Stimulated activated CD8-positive, alpha-beta memory T cell treated with anti-CD3 and anti-CD28 coated beads, Interleukin-7, amount 100 ng/mL, for 4 hours (primary cell): ENCODE results near the gene VWF.

ENCODE experiments used
- DNase-seq, 2 donors: peaks; one replicate each; pipeline ENCODE4 v3.0.0-alpha.2; 2020; ENCODE audit warnings: low read depth in 2 of 2

The VWF gene

GRCh38 chr12:5952031-5952430 is 172.4 kb downstream of the VWF start:
- DNase-seq, result no peak

- DNase-seq, result no peak
Observed at GRCh38 chr12:5948696-5949095, 175.8 kb downstream of the VWF start.

DNA sequence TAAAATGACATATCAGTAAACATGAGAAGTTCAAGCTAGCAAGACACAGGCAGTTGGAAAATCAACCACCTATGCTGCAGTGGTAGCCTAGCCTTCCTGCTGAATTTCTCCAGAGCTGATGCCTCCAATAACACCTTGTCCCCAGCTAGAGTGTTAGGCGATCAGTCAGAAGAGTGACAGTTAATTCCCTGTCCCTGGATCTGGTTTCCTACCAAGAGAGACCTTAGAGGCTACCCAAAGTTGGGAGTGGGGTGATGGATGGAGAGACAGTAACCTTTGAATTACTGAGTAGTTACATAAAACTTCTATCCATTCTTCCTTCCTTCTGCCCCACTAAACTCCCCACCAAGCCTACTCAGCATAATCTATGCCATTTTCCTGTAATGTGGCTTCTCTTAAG is 177.5 kb downstream of the VWF start:
- no peak for DNase-seq

GRCh38 chr12:5946388-5946787 is 178.1 kb downstream of the VWF start:
- DNase-seq, result no peak

DNA sequence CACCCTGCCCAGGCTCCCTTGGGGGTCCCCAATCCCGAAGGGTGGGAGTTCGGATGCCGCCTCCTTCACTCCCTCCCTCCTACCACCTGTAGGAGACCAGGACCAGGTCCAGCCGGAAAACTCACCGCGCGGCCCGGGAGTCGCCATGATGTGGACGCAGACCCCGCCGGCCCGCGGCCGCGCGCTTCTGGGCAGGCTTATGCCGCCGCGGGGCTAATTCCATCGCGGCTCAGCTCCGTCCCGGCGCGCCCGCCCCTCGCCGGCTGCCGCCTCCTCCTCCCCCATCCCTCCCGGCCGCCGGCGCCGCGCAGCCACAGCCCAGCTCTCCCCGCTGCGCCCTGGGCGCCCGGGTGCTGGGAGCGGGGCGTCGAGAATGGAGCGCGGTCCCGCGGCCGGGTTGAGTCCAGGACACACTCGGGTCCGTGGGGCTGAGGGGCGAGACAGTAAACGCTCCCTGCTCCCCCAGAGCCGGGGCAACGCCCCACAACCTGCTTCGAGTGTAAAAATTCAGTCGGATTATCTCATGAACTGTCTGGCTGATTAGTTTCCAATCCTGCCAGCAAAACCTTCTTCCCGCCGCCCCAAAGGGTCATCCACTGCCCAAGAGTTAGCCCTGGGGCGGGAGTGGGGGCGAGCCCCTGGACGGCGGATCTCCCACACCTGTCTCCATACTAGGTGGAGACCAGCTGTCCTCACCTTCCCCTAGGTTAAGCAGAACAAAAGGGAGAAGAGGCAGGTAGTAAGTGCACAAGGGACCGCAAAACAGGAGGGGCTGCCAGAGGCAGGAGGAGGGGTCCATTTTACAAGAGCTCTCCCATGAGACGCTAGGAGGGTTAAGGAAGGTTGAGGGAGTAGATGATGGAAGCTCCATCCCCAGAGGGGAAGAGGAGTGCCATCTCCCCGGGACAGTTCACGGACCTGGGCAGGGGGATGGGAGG is 179.1 kb downstream of the VWF start, which contains the start of gene ANO2:
Gene ANO2 (minus strand): TSS at position 189 of the 938 bp plus-strand sequence. CDS start 42 bp downstream, at position 147.
- no peak for DNase-seq

- no peak for DNase-seq
Observed at GRCh38 chr12:5944688-5945070, 179.8 kb downstream of the VWF start.

GRCh38 chr12:5944053-5944452 is 180.4 kb downstream of the VWF start:
- no peak for DNase-seq

DNA sequence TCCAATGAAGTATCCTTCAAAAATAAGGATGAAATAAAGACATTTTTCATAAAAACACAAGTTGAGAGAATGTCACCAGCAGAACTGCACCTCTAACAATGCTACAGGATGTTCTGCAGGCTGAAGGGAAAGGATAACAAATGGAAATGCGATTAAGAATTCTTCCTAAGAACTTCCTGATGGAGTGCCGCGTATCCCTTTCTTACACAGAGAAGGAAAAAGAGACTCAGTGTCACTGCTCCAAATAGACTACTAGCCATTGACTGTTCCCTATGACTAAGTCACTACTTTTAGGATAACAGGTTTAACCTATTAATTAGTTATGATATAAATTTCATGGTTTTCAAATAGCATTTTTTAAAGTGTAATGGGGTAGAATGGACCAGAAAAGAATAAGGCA is 182.6 kb downstream of the VWF start:
- DNase-seq, result no peak

GRCh38 chr12:5927732-5928516 is 196.5 kb downstream of the VWF start:
- no peak for DNase-seq

GRCh38 chr12:5925646-5926045 is 198.8 kb downstream of the VWF start:
- no peak for DNase-seq

GRCh38 chr12:5924342-5924741 is 200.1 kb downstream of the VWF start:
- DNase-seq, result no peak

- no peak for DNase-seq
Observed at GRCh38 chr12:5923751-5924150, 200.7 kb downstream of the VWF start.

DNA sequence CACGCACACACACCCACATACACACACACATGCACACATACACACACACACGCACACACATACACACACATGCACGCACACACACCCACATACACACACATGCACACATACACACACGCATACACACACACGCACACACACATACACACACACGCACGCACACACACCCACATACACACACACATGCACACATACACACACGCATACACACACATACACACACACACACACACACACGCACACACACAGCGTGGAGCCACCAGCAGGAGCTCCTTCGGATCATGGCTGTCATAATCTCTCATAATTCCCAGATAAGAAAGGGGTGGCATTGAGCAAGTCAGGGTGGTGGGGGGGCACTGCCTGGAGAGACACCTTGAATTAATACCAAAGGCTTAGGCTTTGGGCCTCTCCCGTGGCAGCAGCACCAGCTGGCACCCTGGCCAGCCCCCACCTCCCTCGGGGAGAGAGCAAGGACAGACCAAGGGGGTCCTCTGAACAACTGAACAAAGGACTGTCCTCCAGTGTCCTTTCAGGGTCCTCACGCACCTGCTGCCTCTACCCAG is 201.3 kb downstream of the VWF start:
- DNase-seq, result no peak

- DNase-seq, result no peak
Observed at GRCh38 chr12:5921966-5922899, 202.2 kb downstream of the VWF start.

GRCh38 chr12:5921027-5921909 is 203.2 kb downstream of the VWF start:
- no peak for DNase-seq

DNA sequence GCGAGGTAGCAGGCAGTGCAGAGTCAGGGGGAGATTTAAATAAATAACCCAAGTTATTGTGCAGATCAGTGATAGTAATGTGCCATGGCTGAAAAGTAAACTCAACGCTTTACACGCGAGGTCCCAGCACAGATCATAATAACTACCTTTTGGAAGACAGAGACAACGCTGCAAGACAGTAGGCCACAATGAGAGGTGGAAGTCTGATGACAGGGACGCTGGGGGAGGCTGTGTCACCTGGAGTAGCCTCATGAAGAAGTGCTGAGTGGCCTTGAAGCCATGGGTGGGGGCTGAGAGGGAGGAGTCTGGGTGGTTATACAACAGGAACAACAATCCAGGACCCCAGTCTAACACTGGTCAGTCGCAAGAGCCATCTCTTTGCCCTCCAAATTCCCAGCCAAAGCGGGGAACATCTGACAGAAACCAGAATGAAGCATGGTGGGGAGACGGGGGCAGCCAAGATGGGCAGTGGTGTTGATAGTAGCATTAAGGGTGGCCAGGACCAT is 207.6 kb downstream of the VWF start:
- DNase-seq, result no peak

DNA sequence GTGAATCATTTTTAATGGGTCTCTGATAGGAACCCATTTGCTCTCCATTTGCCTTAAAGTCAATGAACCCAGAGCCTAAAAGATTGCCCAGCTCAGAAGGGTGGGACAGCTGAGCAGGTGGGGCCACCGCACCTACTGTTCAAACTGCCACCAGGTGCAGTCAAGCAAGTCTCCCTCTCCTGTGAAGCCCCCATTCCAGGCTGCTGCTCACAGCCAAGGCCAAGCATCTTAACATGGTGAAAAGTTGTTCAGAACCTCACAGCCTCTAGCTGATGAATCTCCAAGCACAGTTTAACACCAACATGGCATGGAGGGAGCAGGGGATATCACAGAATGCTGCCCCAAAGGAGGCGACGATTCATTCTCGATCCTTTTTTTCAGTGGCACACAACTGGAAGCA is 209.0 kb downstream of the VWF start:
- no peak for DNase-seq

DNA sequence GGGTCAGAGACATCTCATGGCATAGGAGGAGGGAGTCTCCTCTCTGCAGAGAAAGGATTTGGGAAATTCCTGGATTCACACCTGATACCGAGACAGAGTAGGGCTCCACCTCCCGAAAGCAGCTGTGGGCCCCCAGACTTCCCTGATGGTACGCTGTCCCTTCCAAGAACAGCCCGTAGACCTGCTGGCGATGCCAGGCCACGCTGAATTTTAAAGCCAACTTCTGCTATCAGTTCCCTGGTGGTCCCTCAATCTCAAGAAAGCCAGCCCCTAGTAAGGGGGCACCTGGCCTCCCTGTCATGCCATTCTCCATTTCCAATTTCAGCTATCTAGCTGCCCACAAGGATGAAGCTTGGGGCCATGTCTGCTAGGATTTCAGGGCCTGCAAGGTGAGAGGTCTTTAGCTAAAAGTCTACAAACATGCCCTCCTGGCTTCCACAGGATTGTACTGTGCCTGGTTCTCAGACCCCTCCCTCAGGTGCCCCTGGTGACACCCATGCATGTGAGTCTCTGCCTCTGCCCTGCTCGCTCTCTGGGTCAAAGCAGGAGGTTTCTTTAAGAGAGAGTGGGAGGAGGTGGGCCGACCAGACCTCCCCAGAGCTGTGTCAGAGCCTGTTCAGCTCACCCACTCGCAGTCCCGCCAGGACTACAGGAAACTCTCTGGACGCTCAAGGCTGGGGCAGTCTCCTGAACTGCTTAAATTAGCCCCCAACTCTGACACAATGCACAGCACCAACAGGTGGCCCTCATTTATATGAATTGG is 209.9 kb downstream of the VWF start:
- no peak for DNase-seq

DNA sequence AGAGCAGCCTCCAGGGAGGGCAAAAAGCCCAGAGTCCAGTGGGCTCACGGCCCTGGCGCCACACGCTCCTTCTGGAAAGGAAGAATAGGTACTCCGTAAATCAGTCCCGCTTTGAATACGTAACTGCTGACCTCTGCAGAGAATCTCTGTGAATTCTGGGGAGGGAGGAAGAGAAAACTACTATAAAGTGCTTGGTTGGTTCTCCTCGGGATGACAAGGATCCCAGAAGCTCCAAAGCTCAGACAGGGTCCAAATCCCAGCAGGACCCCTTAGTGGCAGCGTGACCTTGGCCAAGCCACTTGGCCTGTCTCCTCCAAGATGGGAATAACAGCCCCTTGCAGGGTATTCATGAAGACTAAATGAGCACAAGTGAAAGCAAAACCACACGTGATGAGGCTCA is 211.1 kb downstream of the VWF start:
- no peak for DNase-seq
